Esophagus muscularis mucosa (tissue), 4 donors: Measurements from ENCODE around the gene PEPD. TPM values are rescaled to one million over a fixed set of nuclear protein-coding genes. Genes with fewer than 3 reads are reported as not detected.

Experiments used
- DNase-seq: peaks from one replicate; pipeline ENCODE4 v3.0.0-alpha.2; 2017; ENCODE audit errors: extremely low spot score
- H3K27ac ChIP-seq, 4 donors: fragments of 200-600 bp; sonication (generic); replicated peaks in 1 of 4; 1 replicate in 3 of 4; 2 replicates in 1 of 4; pipeline ENCODE4 v1.5.1; 2016 to 2019; ENCODE audit warnings: mild to moderate bottlenecking in 1 of 4
- H3K27me3 ChIP-seq, 4 donors: fragments of 200-600 bp; sonication (generic); one replicate each; pipeline versions ENCODE4 v1.5.1 to v1.6.0; 2016 to 2019
- H3K36me3 ChIP-seq, 4 donors: fragments of 200-600 bp; sonication (generic); one replicate each; pipeline ENCODE4 v1.5.1; 2016 to 2019
- H3K4me1 ChIP-seq, 4 donors: fragments of 200-600 bp; sonication (generic); one replicate each; pipeline ENCODE4 v1.5.1; 2016 to 2019
- H3K4me3 ChIP-seq, 4 donors: fragments of 200-600 bp; sonication (generic); 1 replicate in 2 of 4; 2 replicates in 2 of 4; pipeline ENCODE4 v1.5.1; 2016 to 2019; ENCODE audit warnings: mild to moderate bottlenecking in 4 of 4, moderate library complexity in 1 of 4
- H3K9me3 ChIP-seq, 4 donors: fragments of 200-600 bp; sonication (generic); 1 replicate in 3 of 4; 2 replicates in 1 of 4; pipeline ENCODE4 v1.5.1; 2016 to 2019
- CTCF ChIP-seq, 3 experiments: fragments of 200-600 bp in 2 of 3; fragments of 450-650 bp in 1 of 3; sonication (generic) in 2 of 3; IDR thresholded peaks; one replicate each; pipeline ENCODE4 v1.5.1; 2017 to 2019; ENCODE audit warnings: antibody characterized with exemption in 3 of 3, mild to moderate bottlenecking in 2 of 3, moderate library complexity in 1 of 3
- EP300 ChIP-seq: sonication (generic); formaldehyde crosslinking; IDR thresholded peaks from one replicate; pipeline ENCODE4 v1.6.1; 2017; ENCODE audit warnings: antibody characterized with exemption
- POLR2A ChIP-seq: fragments of 450-650 bp; IDR thresholded peaks from one replicate; pipeline ENCODE4 v1.6.1; 2017; ENCODE audit warnings: antibody characterized with exemption, moderate library complexity, mild to moderate bottlenecking, low read depth
- POLR2AphosphoS5 ChIP-seq, 2 donors: sonication (generic); formaldehyde crosslinking; IDR thresholded peaks; one replicate each; pipeline ENCODE4 v1.6.1; 2017; ENCODE audit warnings: antibody characterized with exemption in 2 of 2
- WGBS: methylation state at CpG from one replicate; pipeline ENCODE4 v1.1.5; 2018; 5-methylcytosine and 5-hydroxymethylcytosine counted together
- intact Hi-C: fragments of 100-400 bp; cut with DNase I; formaldehyde crosslinking; loops from one replicate; pipeline ENCODE4 v1.15.1; 2023
- total RNA-seq, 4 donors: library from RNA; depleted of rRNA; stranded (reverse); fragments of >200 nt; gene quantifications; one replicate each; pipeline versions ENCODE4 v1.1.0 to v1.2.1, GENCODE V29; 2016

PEPD gene
- total RNA-seq, 4 donors from 2014 or later, result 59.8 to 90.9 (median 73.0) TPM

GRCh38 chr19:33532859-33533460 is 11.4 kb upstream of the PEPD start:
- H3K4me3 ChIP-seq, result no peak overlapping the region
- no peaks in the 10 kb centered on the region for H3K36me3 ChIP-seq
- no peaks in the 10 kb centered on the region for H3K9me3 ChIP-seq
- H3K27ac ChIP-seq, result no peak overlapping the region
- H3K4me1 ChIP-seq, result no peaks in the 10 kb centered on the region
- WGBS, result 40% methylated on average over 6 of the region's 6 CpGs
- TF ChIP-seq POLR2AphosphoS5 (IDR thresholded peaks at IDR 0.05) (no peak), CTCF (IDR thresholded peaks at IDR 0.05) (no peak), POLR2A (no peak), EP300 (no peak)
- no peak for DNase-seq
- intact Hi-C loops, result no loop called here
- H3K27me3 ChIP-seq, result peaks cover 0 to 75% (median 4%) of the 10 kb centered on the region in 4 donors

- H3K4me1 ChIP-seq, result no peaks in the 10 kb centered on the region
- peaks cover 0 to 79% (median 4%) of the 10 kb centered on the region in 4 donors for H3K27me3 ChIP-seq
- no peaks in the 10 kb centered on the region for H3K9me3 ChIP-seq
- no peak overlapping the region for H3K27ac ChIP-seq
- H3K4me3 ChIP-seq, result no peak overlapping the region
- intact Hi-C loops, result no loop called here
- no peak for DNase-seq
- 74% methylated on average over 4 of the region's 4 CpGs for WGBS
- TF ChIP-seq EP300 (no peak), POLR2AphosphoS5 (IDR thresholded peaks at IDR 0.05) (no peak), POLR2A (no peak), CTCF (IDR thresholded peaks at IDR 0.05) (no peak)
- H3K36me3 ChIP-seq, result no peaks in the 10 kb centered on the region
Measured at GRCh38 chr19:33530842-33531241, 9.3 kb upstream of the PEPD start.

- no peaks in the 10 kb centered on the region for H3K36me3 ChIP-seq
- no peaks in the 10 kb centered on the region for H3K9me3 ChIP-seq
- H3K4me3 ChIP-seq, result no peak overlapping the region
- H3K27ac ChIP-seq, result no peak overlapping the region
- no peak for TF ChIP-seq POLR2A
- intact Hi-C loops, result no loop called here
- 52% methylated on average over 3 of the region's 3 CpGs for WGBS
- DNase-seq, result no peak
- H3K4me1 ChIP-seq, result no peaks in the 10 kb centered on the region
- H3K27me3 ChIP-seq, result peaks cover 0 to 79% (median 4%) of the 10 kb centered on the region in 4 donors
Measured at GRCh38 chr19:33530296-33530695, 8.7 kb upstream of the PEPD start.

GRCh38 chr19:33529094-33529676 is 7.6 kb upstream of the PEPD start:
- WGBS, result 72% methylated on average over 10 of the region's 12 CpGs
- H3K36me3 ChIP-seq, result no peaks in the 10 kb centered on the region
- no peaks in the 10 kb centered on the region for H3K9me3 ChIP-seq
- TF ChIP-seq EP300, result no peak
- no peak for TF ChIP-seq CTCF (IDR thresholded peaks at IDR 0.05)
- no peak for TF ChIP-seq POLR2AphosphoS5 (IDR thresholded peaks at IDR 0.05)
- TF ChIP-seq POLR2A, result no peak
- no peak overlapping the region for H3K4me3 ChIP-seq
- H3K27me3 ChIP-seq, result peaks cover 0 to 68% (median 4%) of the 10 kb centered on the region in 4 donors
- no peak for DNase-seq
- no peak overlapping the region for H3K27ac ChIP-seq
- no peaks in the 10 kb centered on the region for H3K4me1 ChIP-seq
- intact Hi-C loops, result no loop called here

GRCh38 chr19:33528404-33528803 is 6.8 kb upstream of the PEPD start:
- Histone ChIP-seq H3K27ac (no peak overlapping the region), H3K36me3 (no peaks in the 10 kb centered on the region), H3K9me3 (no peaks in the 10 kb centered on the region), H3K4me3 (no peak overlapping the region), H3K27me3 (peaks cover 0 to 60% (median 2%) of the 10 kb centered on the region in 4 donors), H3K4me1 (no peaks in the 10 kb centered on the region)
- 83% methylated on average over 2 of the region's 2 CpGs for WGBS
- no peak for DNase-seq
- intact Hi-C loops, result no loop called here
- TF ChIP-seq EP300 (no peak), POLR2A (no peak), CTCF (IDR thresholded peaks at IDR 0.05) (no peak), POLR2AphosphoS5 (IDR thresholded peaks at IDR 0.05) (no peak)
